Kidney (tissue), 14 donors: ENCODE measurements around the gene PRSS36. TPM values are rescaled to one million over a fixed set of nuclear protein-coding genes. Genes with fewer than 3 reads are reported as not detected.

Experiments
- DNase-seq, 5 donors: peaks; one replicate each; pipeline ENCODE4 v3.0.0-alpha.2; 2013 to 2020
- FAIRE-seq: peaks from 2 replicates; lab custom pipeline; 2012; peaks lifted over from hg19 to GRCh38; lab: Jason Lieb, UNC
- H3K27ac ChIP-seq, 2 donors: one replicate each; pipeline ENCODE4 v1.7.0; 2013; ENCODE audit warnings: low read depth in 2 of 2, low read length in 2 of 2, inconsistent platforms in 1 of 2
- H3K27me3 ChIP-seq: one replicate; pipeline ENCODE4 v1.7.1; 2013; ENCODE audit warnings: low read length, inconsistent platforms; ENCODE audit not compliant: control insufficient read depth, insufficient read depth
- H3K36me3 ChIP-seq, 3 donors: one replicate each; pipeline versions ENCODE4 v1.7.0 to v1.7.1; 2013; ENCODE audit warnings: low read length in 3 of 3, control low read depth in 1 of 3, inconsistent platforms in 1 of 3; ENCODE audit not compliant: insufficient read depth in 3 of 3, control insufficient read depth in 2 of 3
- H3K4me1 ChIP-seq, 3 donors: one replicate each; pipeline versions ENCODE4 v1.7.0 to v1.7.1; 2013; ENCODE audit warnings: low read length in 3 of 3, inconsistent platforms in 1 of 3, low read depth in 1 of 3; ENCODE audit not compliant: control insufficient read depth in 2 of 3, insufficient read depth in 2 of 3
- H3K4me3 ChIP-seq, 3 donors: one replicate each; pipeline versions ENCODE4 v1.7.0 to v1.8.1; 2013; ENCODE audit warnings: low read length in 3 of 3, control low read depth in 1 of 3, inconsistent platforms in 1 of 3
- H3K9ac ChIP-seq, 3 donors: one replicate each; pipeline versions ENCODE4 v1.7.0 to v1.7.1; 2013; ENCODE audit warnings: low read length in 3 of 3, control low read depth in 1 of 3, inconsistent platforms in 1 of 3
- H3K9me3 ChIP-seq, 3 donors: one replicate each; pipeline versions ENCODE4 v1.7.0 to v1.7.1; 2013; ENCODE audit warnings: low read length in 3 of 3, control low read depth in 1 of 3, inconsistent platforms in 1 of 3; ENCODE audit not compliant: control insufficient read depth in 2 of 3, insufficient read depth in 1 of 3
- CTCF ChIP-seq: IDR thresholded peaks from 3 replicates; pipeline ENCODE4 v1.5.1; 2012; ENCODE audit warnings: mild to moderate bottlenecking, moderate library complexity, borderline replicate concordance; ENCODE audit not compliant: insufficient read depth; ENCODE audit errors: extremely low read depth
- intact Hi-C: fragments of 100-400 bp; cut with DNase I; formaldehyde crosslinking; loops from one replicate; pipeline ENCODE4 v1.11.1; 2022
- polyA plus RNA-seq: library from polyadenylated mRNA; stranded (reverse); fragments of 350-450 nt; fragmentation: Illumina TruSeq; extraction: RNeasy Lipid Tissue Mini Kit (QIAGEN cat#74804); gene quantifications from one replicate; pipeline ENCODE4 v1.2.3, GENCODE V29; 2014; ENCODE audit warnings: low read depth, low replicate concordance; ENCODE audit not compliant: insufficient read depth
- total RNA-seq: library from RNA; stranded (reverse); fragmentation: NEBNext Ultra II Directional; extraction: Animal tissue kit (Norgen Biotek cat#: 25700); gene quantifications from one replicate; pipeline ENCODE4 v1.2.1, GENCODE V29; 2021
- donor health status: control.
- donor health status: control.
- donor health status: control.
- donor health status: control.
- donor health status: control.
- donor health status: DM: yes; HTN: yes; CAD: no.
- donor health status: Normal renal cell carcinoma (clear cell type).

Gene PRSS36
- total and polyA plus RNA-seq, 2 donors from 2014 or later, result 1.7 to 4.1 TPM

DNA sequence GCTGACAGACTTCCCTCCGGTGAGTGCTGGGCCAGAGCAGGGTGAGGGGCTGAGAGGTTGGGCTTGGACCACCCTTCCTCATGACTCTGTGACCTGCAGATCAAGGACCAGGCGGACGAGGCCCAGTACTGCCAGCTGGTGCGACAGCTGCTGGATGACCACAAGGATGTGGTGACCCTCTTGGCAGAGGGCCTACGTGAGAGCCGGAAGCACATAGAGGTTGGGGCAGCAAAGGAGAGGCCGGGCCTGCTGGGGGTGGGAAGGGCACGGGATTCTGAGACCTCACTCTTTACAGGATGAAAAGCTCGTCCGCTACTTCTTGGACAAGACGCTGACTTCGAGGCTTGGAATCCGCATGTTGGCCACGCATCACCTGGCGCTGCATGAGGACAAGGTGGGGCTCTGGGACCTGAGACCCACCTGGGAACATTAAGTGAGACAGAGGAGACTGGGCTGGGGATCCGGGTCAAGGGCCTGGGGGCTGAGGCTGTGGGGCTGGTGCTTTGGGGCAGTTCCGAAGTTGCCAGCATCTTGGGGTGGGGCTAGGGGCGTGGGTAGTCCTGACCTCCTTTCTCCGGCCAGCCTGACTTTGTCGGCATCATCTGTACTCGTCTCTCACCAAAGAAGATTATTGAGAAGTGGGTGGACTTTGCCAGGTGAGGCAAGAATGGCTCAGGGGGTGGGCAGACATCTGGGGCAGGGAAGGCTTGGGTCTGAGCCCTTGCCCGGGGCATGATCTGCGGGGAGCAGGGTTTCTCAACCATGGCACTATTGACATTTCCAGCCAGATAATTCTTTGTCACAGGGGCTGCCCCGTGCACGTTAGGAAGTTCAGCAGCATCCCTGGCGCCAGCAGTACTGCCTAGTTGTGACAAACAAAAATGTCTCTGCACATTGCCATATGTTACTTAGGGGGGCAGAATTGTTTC lies 39.5 kb downstream of the PRSS36 start:
- no peak for TF ChIP-seq CTCF
- Histone ChIP-seq H3K4me1 (peaks cover 0 to 20% (median 12%) of the 10 kb centered on the region in 3 donors), H3K27me3 (no peaks in the 10 kb centered on the region), H3K9me3 (no peaks in the 10 kb centered on the region), H3K9ac (no peak overlapping the region), H3K4me3 (no peak overlapping the region), H3K36me3 (peaks cover 0 to 19% (median 8%) of the 10 kb centered on the region in 3 donors), H3K27ac (no peak overlapping the region)
- intact Hi-C loops, result no loop called here
- DNase-seq (no peak), FAIRE-seq (no peak)

- Histone ChIP-seq H3K27me3 (no peaks in the 10 kb centered on the region), H3K4me3 (no peak overlapping the region), H3K9me3 (no peaks in the 10 kb centered on the region), H3K4me1 (peaks cover 0 to 20% (median 12%) of the 10 kb centered on the region in 3 donors), H3K27ac (no peak overlapping the region), H3K9ac (no peak overlapping the region), H3K36me3 (peaks cover 0 to 19% (median 8%) of the 10 kb centered on the region in 3 donors)
- TF ChIP-seq CTCF, result no peak
- intact Hi-C loops, result no loop called here
- FAIRE-seq (no peak), DNase-seq (no peak)
Observed at GRCh38 chr16:31109622-31110021, 40.2 kb downstream of the PRSS36 start.

GRCh38 chr16:31108794-31109558 lies 40.9 kb downstream of the PRSS36 start:
- H3K4me1 ChIP-seq, result peaks cover 0 to 20% (median 12%) of the 10 kb centered on the region in 3 donors
- peaks cover 0 to 19% (median 8%) of the 10 kb centered on the region in 3 donors for H3K36me3 ChIP-seq
- TF ChIP-seq CTCF, result no peak
- intact Hi-C loops, result no loop called here
- H3K4me3 ChIP-seq, result peak overlapping the region; percentile 44 to 68 (median 58)
- no peak for FAIRE-seq
- H3K9ac ChIP-seq, result peak overlapping the region in 2 of 3 donors; percentile 86 to 87
- H3K27me3 ChIP-seq, result no peaks in the 10 kb centered on the region
- DNase-seq, result peak in 1 of 5 donors; percentile 73
- H3K9me3 ChIP-seq, result no peaks in the 10 kb centered on the region
- H3K27ac ChIP-seq, result peak overlapping the region; percentile 73 to 78
